Ishikawa (cell line): Measurements from ENCODE around the gene FSTL4.

ENCODE experiments used
- CEBPB ChIP-seq: IDR thresholded peaks from 2 replicates; pipeline ENCODE4 v1.6.1; 2012
- CREB1 ChIP-seq: IDR thresholded peaks from 2 replicates; pipeline ENCODE4 v1.6.1; 2012; ENCODE audit warnings: low read depth
- EGR1 ChIP-seq: IDR thresholded peaks from 2 replicates; pipeline ENCODE4 v1.6.1; 2012
- EP300 ChIP-seq: IDR thresholded peaks from 2 replicates; pipeline ENCODE4 v1.6.1; 2012; ENCODE audit warnings: borderline replicate concordance
- FOXM1 ChIP-seq: IDR thresholded peaks from 2 replicates; pipeline ENCODE4 v1.6.1; 2012; ENCODE audit warnings: low read depth, borderline replicate concordance
- MAX ChIP-seq: IDR thresholded peaks from 2 replicates; pipeline ENCODE4 v1.6.1; 2012
- RAD21 ChIP-seq: IDR thresholded peaks from 2 replicates; pipeline ENCODE4 v1.6.1; 2012; ENCODE audit warnings: low read depth
- REST ChIP-seq: IDR thresholded peaks from 2 replicates; pipeline ENCODE4 v1.6.1; 2012; ENCODE audit warnings: low read depth, mild to moderate bottlenecking
- TAF1 ChIP-seq: IDR thresholded peaks from 2 replicates; pipeline ENCODE4 v1.6.1; 2012; ENCODE audit warnings: low read depth, mild to moderate bottlenecking
- TCF12 ChIP-seq: IDR thresholded peaks from 2 replicates; pipeline ENCODE4 v1.6.1; 2012; ENCODE audit warnings: low read depth
- TEAD4 ChIP-seq: IDR thresholded peaks from 2 replicates; pipeline ENCODE4 v1.6.1; 2012
- USF1 ChIP-seq: IDR thresholded peaks from 2 replicates; pipeline ENCODE4 v1.6.1; 2012
- YY1 ChIP-seq: IDR thresholded peaks from 2 replicates; pipeline ENCODE4 v1.6.1; 2012; ENCODE audit warnings: low read depth

GRCh38 chr5:133219296-133219695 is 393.0 kb downstream of the FSTL4 start:
- TF ChIP-seq FOXM1: no peak
- TF ChIP-seq EGR1: no peak
- peak; percentile 21; the same call in 1 of the 2 replicates for TF ChIP-seq RAD21
- no peak for TF ChIP-seq CREB1
- no peak for TF ChIP-seq TAF1
- TF ChIP-seq YY1: no peak
- TF ChIP-seq TCF12: no peak
- TF ChIP-seq CEBPB: no peak
- no peak for TF ChIP-seq TEAD4
- TF ChIP-seq EP300: no peak
- no peak for TF ChIP-seq MAX
- no peak for TF ChIP-seq USF1
- no peak for TF ChIP-seq REST
